ENCODE measurements around the gene CAMK1D.

DNA sequence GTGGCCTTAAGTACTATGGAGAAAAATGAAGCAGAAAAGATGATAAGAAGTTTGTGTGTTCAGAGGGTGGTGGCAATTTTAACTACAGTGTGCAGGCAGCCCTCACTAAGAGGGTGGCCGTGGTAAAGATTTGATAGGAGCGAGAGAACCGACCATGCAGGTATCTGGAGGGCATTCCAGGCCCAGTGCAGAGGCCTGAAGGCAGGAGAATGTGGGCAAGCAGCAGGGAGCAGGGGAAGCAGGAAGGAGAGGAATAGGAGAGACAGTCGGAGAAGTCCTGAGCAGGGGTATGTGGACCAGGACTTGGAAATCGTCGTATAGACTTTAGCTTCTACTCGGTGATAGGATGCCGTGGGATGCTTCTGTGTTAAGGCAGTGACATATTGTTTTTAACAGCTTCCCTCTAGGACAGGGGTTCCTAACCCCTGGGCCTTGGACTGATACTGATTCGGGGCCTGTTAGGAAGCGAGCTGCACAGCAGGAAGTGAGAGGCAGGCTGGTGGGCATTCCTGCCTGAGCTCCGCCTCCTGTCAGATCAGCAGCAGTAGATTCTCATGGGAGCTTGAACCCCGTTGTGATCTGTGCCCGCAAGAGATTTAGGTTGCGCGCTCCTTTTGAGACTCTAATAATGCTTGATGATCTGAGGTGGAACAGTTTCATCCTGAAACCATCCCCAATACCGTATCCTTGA lies 425.0 kb downstream of the CAMK1D start:
- TF ChIP-seq, protein P1, sequence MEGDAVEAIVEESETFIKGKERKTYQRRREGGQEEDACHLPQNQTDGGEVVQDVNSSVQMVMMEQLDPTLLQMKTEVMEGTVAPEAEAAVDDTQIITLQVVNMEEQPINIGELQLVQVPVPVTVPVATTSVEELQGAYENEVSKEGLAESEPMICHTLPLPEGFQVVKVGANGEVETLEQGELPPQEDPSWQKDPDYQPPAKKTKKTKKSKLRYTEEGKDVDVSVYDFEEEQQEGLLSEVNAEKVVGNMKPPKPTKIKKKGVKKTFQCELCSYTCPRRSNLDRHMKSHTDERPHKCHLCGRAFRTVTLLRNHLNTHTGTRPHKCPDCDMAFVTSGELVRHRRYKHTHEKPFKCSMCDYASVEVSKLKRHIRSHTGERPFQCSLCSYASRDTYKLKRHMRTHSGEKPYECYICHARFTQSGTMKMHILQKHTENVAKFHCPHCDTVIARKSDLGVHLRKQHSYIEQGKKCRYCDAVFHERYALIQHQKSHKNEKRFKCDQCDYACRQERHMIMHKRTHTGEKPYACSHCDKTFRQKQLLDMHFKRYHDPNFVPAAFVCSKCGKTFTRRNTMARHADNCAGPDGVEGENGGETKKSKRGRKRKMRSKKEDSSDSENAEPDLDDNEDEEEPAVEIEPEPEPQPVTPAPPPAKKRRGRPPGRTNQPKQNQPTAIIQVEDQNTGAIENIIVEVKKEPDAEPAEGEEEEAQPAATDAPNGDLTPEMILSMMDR (IDR thresholded peaks at IDR 0.05): no peak
- TF ChIP-seq POLR2A (IDR thresholded peaks at IDR 0.05): no peak
- no peak for TF ChIP-seq POLR2AphosphoS5 (IDR thresholded peaks at IDR 0.05)
